Measurements from ENCODE around the gene KCND3.

The KCND3 gene

GRCh38 chr1:111956155-111956771 lies 33.2 kb downstream of the KCND3 start:
- no peak for DNase-seq

- no peak for DNase-seq
These were observed 33.7 kb downstream of the KCND3 start for GRCh38 chr1:111955755-111956154.

- DNase-seq = no peak
These were observed 35.7 kb downstream of the KCND3 start for GRCh38 chr1:111953797-111954196.

- DNase-seq = no peak
These were observed 37.3 kb downstream of the KCND3 start for GRCh38 chr1:111952125-111952657.

GRCh38 chr1:111948209-111949171 lies 41.0 kb downstream of the KCND3 start:
- DNase-seq = no peak

- no peak for DNase-seq
These were observed 45.4 kb downstream of the KCND3 start for GRCh38 chr1:111943846-111944749.

- DNase-seq = no peak
These were observed 46.4 kb downstream of the KCND3 start for GRCh38 chr1:111943066-111943465.

- DNase-seq = no peak
These were observed 50.9 kb downstream of the KCND3 start for GRCh38 chr1:111938536-111938935.

GRCh38 chr1:111938123-111938522 lies 51.3 kb downstream of the KCND3 start:
- no peak for DNase-seq

- DNase-seq = no peak
These were observed 52.2 kb downstream of the KCND3 start for GRCh38 chr1:111937147-111937725.

GRCh38 chr1:111934106-111934852 lies 55.2 kb downstream of the KCND3 start:
- no peak for DNase-seq

- no peak for DNase-seq
These were observed 59.1 kb downstream of the KCND3 start for GRCh38 chr1:111930356-111930755.

- no peak for DNase-seq
These were observed 60.9 kb downstream of the KCND3 start for GRCh38 chr1:111928531-111928930.

- no peak for DNase-seq
These were observed 61.8 kb downstream of the KCND3 start for GRCh38 chr1:111927652-111928051.

GRCh38 chr1:111924786-111925185 lies 64.7 kb downstream of the KCND3 start:
- DNase-seq = no peak

GRCh38 chr1:111923766-111924165 lies 65.7 kb downstream of the KCND3 start:
- no peak for DNase-seq

GRCh38 chr1:111921948-111922347 lies 67.5 kb downstream of the KCND3 start:
- no peak for DNase-seq

- no peak for DNase-seq
These were observed 69.0 kb downstream of the KCND3 start for GRCh38 chr1:111920221-111921024.

GRCh38 chr1:111911776-111912515 lies 77.5 kb downstream of the KCND3 start:
- no peak for DNase-seq

- no peak for DNase-seq
These were observed 78.4 kb downstream of the KCND3 start for GRCh38 chr1:111911061-111911460.

Measured in cortex of kidney (tissue), 1 donor.